AG08395 (cell line): ENCODE data around the gene EIF1AD.

Experiments
- DNase-seq: peaks from one replicate; pipeline ENCODE4 v3.0.0; 2012; ENCODE audit warnings: mixed read lengths, low spot score

The EIF1AD gene

DNA sequence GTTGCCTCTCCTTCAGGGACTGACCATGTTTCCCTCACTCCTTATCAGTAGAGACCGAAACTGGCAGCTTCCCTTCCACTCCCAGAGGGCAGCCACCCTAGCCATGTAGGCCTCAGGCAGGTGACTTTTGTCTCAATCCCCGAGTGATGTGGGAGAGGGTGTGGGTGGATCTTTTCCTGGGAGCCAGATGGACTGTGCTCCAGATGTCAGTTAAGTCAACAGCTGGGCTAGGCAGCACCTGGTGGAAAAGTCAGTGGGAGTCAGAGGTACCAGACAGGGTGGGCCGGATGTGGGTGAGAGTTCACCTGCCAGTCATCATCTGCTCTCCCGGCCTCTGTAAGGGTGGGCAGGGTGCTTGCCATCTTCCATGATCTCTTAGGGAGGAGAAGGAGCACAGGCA is 2.2 kb upstream of the EIF1AD start:
- no peak for DNase-seq

- DNase-seq: no peak
Measured at GRCh38 chr11:66003291-66003690, 1.3 kb upstream of the EIF1AD start.

- DNase-seq: peak; percentile 71
Measured at GRCh38 chr11:66002648-66003225, 780 bp upstream of the EIF1AD start.

DNA sequence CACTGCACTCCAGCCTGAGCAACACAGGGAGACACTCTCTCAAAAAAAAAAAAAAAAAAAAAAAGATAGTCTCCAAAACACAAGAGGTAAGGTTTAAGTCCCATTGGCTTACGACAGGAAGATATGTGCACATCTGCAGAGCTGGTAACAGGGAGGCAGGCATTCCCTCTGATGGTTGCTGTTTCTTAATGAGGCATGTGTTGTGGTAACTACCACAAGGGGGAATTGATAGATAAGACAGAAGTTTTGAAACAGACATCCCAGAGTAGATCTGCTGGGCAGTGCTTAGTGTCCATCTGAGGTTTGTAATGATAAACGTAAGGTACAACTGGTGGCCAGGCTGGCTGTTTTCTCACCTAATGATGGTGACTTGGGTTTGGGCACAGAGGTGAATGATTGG is 4.7 kb downstream of the EIF1AD start:
- no peak for DNase-seq

- no peak for DNase-seq
Measured at GRCh38 chr11:65992056-65992455, 9.9 kb downstream of the EIF1AD start.

DNA sequence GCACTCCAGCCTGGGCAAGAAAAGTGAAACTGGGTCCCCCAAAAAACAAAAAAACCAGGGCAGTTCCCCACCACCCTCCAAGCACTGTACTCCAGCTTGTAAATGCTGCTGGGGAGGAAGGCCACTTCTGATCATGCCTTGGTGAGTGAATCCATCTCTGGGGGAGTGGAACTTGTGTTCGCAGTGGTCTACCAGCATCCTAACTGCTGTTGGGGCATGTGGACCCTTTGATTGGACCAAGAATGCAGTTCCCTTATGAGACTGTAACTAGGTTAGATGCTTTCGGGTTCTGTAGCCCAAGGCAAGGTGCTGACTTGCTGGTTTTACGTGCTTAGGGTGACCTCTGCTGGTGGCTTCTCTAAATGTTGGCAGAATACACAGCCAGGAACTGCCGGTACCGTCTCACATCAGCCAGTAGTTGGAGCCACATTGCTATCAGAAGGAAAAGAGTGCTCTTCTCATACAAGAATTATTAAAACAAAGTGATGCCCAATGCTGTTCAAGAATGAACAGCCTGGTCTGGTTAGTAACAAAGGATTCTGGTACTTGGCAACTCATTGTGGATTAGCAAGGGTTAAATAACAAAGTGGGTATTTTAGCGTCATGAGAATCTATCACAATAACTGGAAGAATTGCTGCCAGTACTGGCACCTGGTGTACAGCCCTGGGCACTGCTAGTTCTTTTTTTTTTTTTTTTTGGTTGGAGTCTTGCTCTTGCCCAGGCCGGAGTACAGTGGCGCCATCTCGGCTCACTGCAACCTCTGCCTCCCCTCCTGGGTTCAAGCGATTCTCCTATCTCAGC is 13.0 kb downstream of the EIF1AD start:
- peak; percentile 91 for DNase-seq

- DNase-seq: no peak
Measured at GRCh38 chr11:65987336-65987735, 14.6 kb downstream of the EIF1AD start.

DNA sequence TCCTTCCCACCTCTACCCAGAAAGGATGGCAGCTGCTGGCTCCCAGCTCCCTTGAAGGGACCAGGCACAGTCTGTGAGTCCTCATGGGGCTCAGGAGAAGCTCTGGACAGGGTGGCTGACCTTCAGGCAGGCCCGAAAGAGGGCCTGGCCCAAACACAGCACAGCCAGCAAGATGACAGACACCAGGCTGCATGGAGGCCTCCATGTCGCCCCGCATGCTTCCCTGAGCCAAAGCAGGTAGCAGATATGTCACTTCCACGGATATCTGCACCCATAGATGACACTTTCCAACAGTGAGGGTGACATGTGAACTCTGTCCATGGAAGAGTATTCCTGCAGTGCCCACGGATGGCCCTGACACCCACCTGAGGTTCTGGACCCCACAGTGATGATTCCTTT is 18.4 kb downstream of the EIF1AD start:
- DNase-seq: no peak

- DNase-seq: no peak
Measured at GRCh38 chr11:65982824-65983588, 19.0 kb downstream of the EIF1AD start.

- no peak for DNase-seq
Measured at GRCh38 chr11:65981972-65982823, 19.8 kb downstream of the EIF1AD start.

DNA sequence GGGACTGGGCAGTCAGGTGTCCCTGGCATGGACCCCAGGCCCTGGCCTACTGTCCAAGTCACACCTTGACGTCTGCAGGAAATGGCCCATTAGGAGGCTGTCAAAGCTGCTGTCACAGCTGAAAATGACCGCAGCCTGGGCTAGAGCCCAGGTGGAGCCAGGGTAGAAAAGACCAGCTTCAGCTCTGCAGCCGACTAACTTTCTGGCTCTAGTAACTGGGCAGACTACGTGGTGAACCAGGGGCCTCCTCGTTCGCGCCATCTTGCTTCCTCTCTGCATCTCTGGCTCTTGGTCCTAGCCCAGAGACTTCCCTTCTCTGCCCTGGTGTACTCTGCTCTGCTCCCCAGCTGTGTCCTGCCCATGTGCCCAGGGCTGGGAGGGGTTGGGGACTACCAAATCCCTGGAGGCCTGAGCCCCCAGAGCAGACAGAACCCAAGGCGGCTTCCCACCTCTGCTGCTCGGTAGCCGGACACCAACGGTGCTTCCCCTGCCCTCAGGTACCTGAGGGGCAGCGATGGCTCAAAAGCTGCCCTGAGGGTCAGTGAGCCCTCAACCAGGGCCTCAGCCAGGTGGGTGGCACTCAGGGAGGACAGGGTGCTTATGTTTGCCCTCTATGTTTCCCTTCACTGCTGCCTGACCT is 20.7 kb downstream of the EIF1AD start:
- no peak for DNase-seq

GRCh38 chr11:65979261-65979759 is 22.6 kb downstream of the EIF1AD start:
- no peak for DNase-seq

DNA sequence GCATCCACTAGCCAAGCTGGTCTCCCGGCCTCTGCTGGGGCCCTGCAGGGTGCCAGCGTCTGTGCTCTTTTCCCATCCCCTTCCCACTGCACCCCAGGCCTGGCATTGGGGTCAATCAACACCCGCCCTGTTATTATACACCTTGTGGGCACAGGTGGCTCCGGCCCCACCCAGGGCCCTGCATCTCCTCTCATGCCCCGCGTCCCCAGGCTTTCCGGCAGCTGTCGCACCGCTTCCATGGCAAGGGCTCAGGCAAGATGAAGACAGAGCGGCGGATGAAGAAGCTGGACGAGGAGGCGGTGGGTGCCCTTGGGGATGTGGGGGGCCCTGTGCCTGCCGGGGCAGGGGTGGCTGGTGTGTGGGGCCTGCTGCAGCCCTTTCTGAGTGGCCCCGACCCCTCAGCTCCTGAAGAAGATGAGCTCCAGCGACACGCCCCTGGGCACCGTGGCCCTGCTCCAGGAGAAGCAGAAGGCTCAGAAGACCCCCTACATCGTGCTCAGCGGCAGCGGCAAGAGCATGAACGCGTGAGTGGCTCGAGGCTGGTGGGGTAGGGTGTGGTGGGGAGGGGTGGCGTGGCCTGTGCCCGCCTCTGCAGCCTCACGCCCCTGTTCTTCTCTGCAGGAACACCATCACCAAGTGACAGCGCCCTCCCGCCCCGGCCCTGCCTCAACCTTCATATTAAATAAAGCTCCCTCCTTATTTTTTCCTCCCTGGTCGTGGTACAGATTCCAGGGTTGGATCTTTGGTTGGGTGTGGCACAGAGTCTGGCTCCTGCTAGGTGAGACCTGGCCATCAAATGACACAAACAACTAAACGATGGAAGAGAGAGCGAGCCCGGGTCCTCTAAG is 23.3 kb downstream of the EIF1AD start:
- DNase-seq: no peak

DNA sequence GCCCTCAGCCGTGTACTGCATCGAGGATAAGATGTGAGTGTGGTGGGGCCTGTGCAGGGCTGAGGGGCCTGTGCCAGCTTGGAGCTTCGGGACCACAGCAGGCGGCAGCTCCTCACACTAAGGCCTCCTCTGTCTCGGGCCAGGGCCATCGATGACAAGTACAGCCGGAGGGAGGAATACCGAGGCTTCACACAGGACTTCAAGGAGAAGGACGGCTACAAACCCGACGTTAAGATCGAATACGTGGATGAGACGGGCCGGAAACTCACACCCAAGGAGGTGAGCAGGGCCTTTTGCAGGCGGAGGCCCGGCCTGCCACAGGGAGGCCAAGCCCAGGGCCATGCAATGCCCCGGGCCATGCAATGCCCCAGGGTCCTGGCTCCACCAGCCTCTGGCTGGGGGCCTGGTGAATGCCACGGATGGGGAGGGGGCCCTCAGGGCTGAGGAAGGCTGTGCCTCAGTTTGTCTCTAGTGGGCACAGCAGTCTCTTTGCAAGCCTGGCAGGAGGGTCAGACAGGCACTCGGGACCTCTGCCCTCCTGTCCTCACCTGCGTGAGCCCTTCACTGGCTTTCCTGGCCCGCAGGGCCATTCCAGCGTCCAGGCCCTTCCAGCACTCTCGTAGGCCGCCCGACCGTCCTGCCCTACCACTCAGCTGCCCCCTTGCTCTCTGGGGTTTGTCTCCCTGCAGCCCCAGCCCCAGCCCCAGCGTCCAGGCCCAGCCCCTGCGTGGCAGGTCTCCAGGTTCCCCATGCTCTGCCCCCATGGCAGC is 24.2 kb downstream of the EIF1AD start:
- DNase-seq: no peak

DNA sequence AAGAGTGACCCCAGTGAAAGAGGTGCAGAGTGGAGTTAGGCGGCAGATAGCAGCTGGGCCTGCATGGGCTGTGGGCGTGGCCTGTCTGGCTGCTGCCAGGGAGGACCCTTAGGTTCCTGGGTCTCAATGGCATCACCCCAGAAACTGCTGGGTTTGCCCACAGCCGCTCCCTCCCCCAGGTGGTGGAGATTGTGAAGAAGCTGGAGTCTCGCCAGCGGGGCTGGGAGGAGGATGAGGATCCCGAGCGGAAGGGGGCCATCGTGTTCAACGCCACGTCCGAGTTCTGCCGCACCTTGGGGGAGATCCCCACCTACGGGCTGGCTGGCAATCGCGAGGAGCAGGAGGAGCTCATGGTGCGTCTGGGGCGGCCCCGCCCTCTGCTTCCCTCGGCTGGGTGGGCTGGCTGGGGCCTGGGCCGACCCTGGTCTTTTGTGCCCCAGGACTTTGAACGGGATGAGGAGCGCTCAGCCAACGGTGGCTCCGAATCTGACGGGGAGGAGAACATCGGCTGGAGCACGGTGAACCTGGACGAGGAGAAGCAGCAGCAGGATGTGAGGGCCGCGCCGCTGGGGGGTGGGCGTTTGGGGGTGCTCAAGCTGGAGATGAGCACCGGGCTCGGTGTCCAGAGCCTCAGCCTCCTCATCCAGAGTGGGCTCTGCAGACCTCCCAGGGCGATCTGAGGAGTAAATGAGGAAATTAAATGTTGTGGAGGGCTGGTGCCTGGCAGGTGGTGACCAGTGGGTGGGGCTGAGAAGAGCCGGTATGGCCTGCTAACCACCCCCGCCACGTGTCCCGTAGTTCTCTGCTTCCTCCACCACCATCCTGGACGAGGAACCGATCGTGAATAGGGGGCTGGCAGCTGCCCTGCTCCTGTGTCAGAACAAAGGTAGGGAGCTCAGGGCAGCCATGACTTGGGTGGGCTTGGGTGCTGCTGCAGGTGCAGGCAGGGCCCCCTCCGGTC is 25.5 kb downstream of the EIF1AD start:
- no peak for DNase-seq

GRCh38 chr11:65975771-65976170 is 26.2 kb downstream of the EIF1AD start:
- no peak for DNase-seq

- DNase-seq: no peak
Measured at GRCh38 chr11:65973439-65974110, 28.4 kb downstream of the EIF1AD start.

DNA sequence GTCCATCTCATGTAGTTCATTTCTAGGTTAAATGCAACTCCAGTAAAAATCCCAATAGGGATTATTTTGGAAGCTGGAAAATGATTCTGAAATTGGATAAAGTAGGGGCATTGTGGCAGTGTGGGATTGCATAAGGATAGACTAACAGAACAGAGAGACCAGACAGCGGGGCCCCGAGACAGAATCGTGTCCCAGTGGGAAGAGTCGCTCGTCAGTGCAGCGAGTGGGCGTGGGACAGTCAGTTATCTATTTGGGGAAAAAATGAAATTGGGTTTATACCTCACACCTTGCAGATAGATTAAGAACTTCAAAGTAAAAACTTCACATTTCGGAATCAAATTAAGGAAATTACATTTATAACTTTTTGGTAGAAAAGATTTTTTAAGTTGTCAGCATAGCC is 29.8 kb downstream of the EIF1AD start:
- DNase-seq: no peak
